HL-60/S4 (cell line): ENCODE results near the gene CNNM2.

Source experiments
- in situ Hi-C: fragments of 300-500 bp; cut with MboI; formaldehyde crosslinking; loops from 2 replicates; pipeline ENCODE4 v1.14.3; 2022; ENCODE audit warnings: low sequenced_read_pairs

Gene CNNM2

GRCh38 chr10:103089493-103089892 lies 171.4 kb downstream of the CNNM2 start:
- in situ Hi-C loops: loop anchor here (10.0 kb wide), 1 partner anchor 155 kb away; the partner anchor contains the start of gene RPEL1

GRCh38 chr10:103090911-103091310 lies 172.8 kb downstream of the CNNM2 start:
- in situ Hi-C loops: no loop called here

GRCh38 chr10:103095005-103095404 lies 176.9 kb downstream of the CNNM2 start:
- in situ Hi-C loops: no loop called here

GRCh38 chr10:103096130-103096529 lies 178.0 kb downstream of the CNNM2 start:
- in situ Hi-C loops: no loop called here

GRCh38 chr10:103098240-103098639 lies 180.1 kb downstream of the CNNM2 start:
- in situ Hi-C loops: no loop called here

- in situ Hi-C loops: no loop called here
Observed at GRCh38 chr10:103100620-103101019, 182.5 kb downstream of the CNNM2 start.

- in situ Hi-C loops: no loop called here
Observed at GRCh38 chr10:103102195-103102594, 184.1 kb downstream of the CNNM2 start.

GRCh38 chr10:103103989-103104388 lies 185.9 kb downstream of the CNNM2 start:
- in situ Hi-C loops: no loop called here

GRCh38 chr10:103104721-103105120 lies 186.6 kb downstream of the CNNM2 start:
- in situ Hi-C loops: no loop called here

- in situ Hi-C loops: no loop called here
Observed at GRCh38 chr10:103105462-103105861, 187.4 kb downstream of the CNNM2 start.

GRCh38 chr10:103106539-103106938 lies 188.4 kb downstream of the CNNM2 start:
- in situ Hi-C loops: no loop called here

- in situ Hi-C loops: no loop called here
Observed at GRCh38 chr10:103109821-103110220, 191.7 kb downstream of the CNNM2 start.

- in situ Hi-C loops: no loop called here
Observed at GRCh38 chr10:103110407-103110806, 192.3 kb downstream of the CNNM2 start.

GRCh38 chr10:103111031-103111917 lies 193.2 kb downstream of the CNNM2 start:
- in situ Hi-C loops: no loop called here

- in situ Hi-C loops: no loop called here
Observed at GRCh38 chr10:103111918-103112877, 194.1 kb downstream of the CNNM2 start.

GRCh38 chr10:103114876-103115275 lies 196.8 kb downstream of the CNNM2 start:
- in situ Hi-C loops: no loop called here

- in situ Hi-C loops: no loop called here
Observed at GRCh38 chr10:103117247-103117646, 199.2 kb downstream of the CNNM2 start.

- in situ Hi-C loops: no loop called here
Observed at GRCh38 chr10:103120546-103120945, 202.5 kb downstream of the CNNM2 start.

- in situ Hi-C loops: no loop called here
Observed at GRCh38 chr10:103120977-103121735, 203.1 kb downstream of the CNNM2 start.

GRCh38 chr10:103123282-103124024 lies 205.4 kb downstream of the CNNM2 start:
- in situ Hi-C loops: no loop called here
